A673 (cell line): ENCODE results near the gene CACNA2D2. TPM values are rescaled to one million over a fixed set of nuclear protein-coding genes. Genes with fewer than 3 reads are reported as not detected.

Experiments
- BruUV-seq: library from RNA; stranded (reverse); fragments of 400-500 nt; replicated peaks from 2 replicates; lab custom pipeline; 2021; lab: Mats Ljungman, UMichigan
- CTCF ChIA-PET: fragments of 300-600 bp; sonication (Branson Sonifier 250); formaldehyde crosslinking; loops from one replicate; lab custom pipeline; 2022; ENCODE audit warnings: antibody characterized with exemption; lab: Charles Lee
- POLR2A ChIA-PET: fragments of 300-600 bp; sonication (Branson Sonifier 250); formaldehyde crosslinking; loops from one replicate; lab custom pipeline; 2022; ENCODE audit warnings: antibody characterized with exemption; ENCODE audit not compliant: low non-redundant PET; lab: Charles Lee
- DNase-seq: peaks from one replicate; pipeline ENCODE4 v3.0.0-alpha.2; 2015; ENCODE audit warnings: low spot score
- H3K27ac ChIP-seq: fragments of 200-600 bp; sonication (generic); 2 replicates; pipeline ENCODE4 v1.5.1; 2016; ENCODE audit warnings: mixed run types, low read depth, mild to moderate bottlenecking, mixed read lengths, antibody characterized with exemption, low read length; ENCODE audit not compliant: poor library complexity, severe bottlenecking
- H3K27me3 ChIP-seq: fragments of 200-600 bp; sonication (generic); replicated peaks from 2 replicates; pipeline ENCODE4 v1.6.1; 2017; ENCODE audit warnings: mixed run types, low read depth, mild to moderate bottlenecking, mixed read lengths, antibody characterized with exemption, low read length; ENCODE audit not compliant: insufficient read depth, poor library complexity
- H3K36me3 ChIP-seq: fragments of 200-600 bp; sonication (generic); 2 replicates; pipeline ENCODE4 v1.6.1; 2016; ENCODE audit warnings: mixed run types, mild to moderate bottlenecking, mixed read lengths, antibody characterized with exemption, low read length; ENCODE audit not compliant: insufficient read depth, poor library complexity, severe bottlenecking
- H3K4me1 ChIP-seq: fragments of 200-600 bp; sonication (generic); 2 replicates; pipeline ENCODE4 v1.6.1; 2017; ENCODE audit warnings: mixed run types, mild to moderate bottlenecking, mixed read lengths, antibody characterized with exemption, low read length; ENCODE audit not compliant: insufficient read depth, poor library complexity, severe bottlenecking
- H3K4me3 ChIP-seq: fragments of 200-600 bp; sonication (generic); 2 replicates; pipeline ENCODE4 v1.5.1; 2016; ENCODE audit warnings: low read depth, mixed run types, mild to moderate bottlenecking, mixed read lengths, low read length; ENCODE audit not compliant: poor library complexity, severe bottlenecking
- H3K9me3 ChIP-seq: fragments of 200-600 bp; sonication (generic); 2 replicates; pipeline ENCODE4 v1.6.1; 2016; ENCODE audit warnings: mixed run types, low read depth, mild to moderate bottlenecking, mixed read lengths, antibody characterized with exemption, low read length; ENCODE audit not compliant: poor library complexity, severe bottlenecking
- EZH2 ChIP-seq: fragments of 200-600 bp; sonication (generic); IDR thresholded peaks from 2 replicates; pipeline ENCODE4 v1.6.1; 2017; ENCODE audit warnings: borderline replicate concordance, low read depth, mild to moderate bottlenecking, mixed read lengths, antibody characterized with exemption, low read length; ENCODE audit not compliant: poor library complexity, severe bottlenecking
- intact Hi-C: fragments of 100-400 bp; cut with micrococcal nuclease; formaldehyde crosslinking; loops from one replicate; pipeline ENCODE4 v1.10.0; 2022; ENCODE audit not compliant: unreplicated experiment
- total RNA-seq: library from RNA; stranded (reverse); gene quantifications from 2 replicates; pipeline ENCODE4 v1.2.3, GENCODE V29; 2021
- TF ChIP-seq, protein P1 (sequence below): fragments of 300-800, 200-600 bp; sonication (generic); conservative IDR thresholded peaks from 2 replicates; pipeline ENCODE4 v1.5.1; 2017; ENCODE audit warnings: low read depth, mild to moderate bottlenecking, antibody characterized with exemption, low read length, moderate library complexity, mixed read lengths

CACNA2D2 gene
- total RNA-seq, 1 experiment from 2014 or later, result 0.17 TPM

DNA sequence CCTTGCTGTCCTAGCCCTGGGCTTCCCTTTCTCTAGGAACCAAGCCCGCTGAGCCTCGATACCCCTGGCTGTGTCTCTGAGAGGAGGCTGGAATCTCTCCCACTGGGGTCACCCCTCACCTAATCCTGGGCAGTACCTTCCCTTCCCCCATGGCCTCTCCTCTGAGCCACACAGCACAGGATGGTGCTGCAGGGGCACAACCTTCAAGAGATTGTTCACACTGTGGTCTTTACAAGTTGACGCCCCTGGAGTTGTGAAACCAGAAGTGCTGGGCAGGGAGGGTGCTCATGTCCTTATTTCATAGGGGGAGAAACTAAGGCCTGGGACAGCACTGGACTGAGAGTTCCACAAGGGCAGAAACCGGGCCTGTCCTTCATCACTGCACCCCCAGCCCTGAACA is 73.2 kb downstream of the CACNA2D2 start:
- DNase-seq, result no peak
- Histone ChIP-seq H3K4me3 (no peak overlapping the region), H3K4me1 (peaks cover 11% of the 10 kb centered on the region), H3K9me3 (no peaks in the 10 kb centered on the region), H3K27ac (no peak overlapping the region), H3K36me3 (no peaks in the 10 kb centered on the region), H3K27me3 (no peaks in the 10 kb centered on the region)
- TF ChIP-seq, protein P1, sequence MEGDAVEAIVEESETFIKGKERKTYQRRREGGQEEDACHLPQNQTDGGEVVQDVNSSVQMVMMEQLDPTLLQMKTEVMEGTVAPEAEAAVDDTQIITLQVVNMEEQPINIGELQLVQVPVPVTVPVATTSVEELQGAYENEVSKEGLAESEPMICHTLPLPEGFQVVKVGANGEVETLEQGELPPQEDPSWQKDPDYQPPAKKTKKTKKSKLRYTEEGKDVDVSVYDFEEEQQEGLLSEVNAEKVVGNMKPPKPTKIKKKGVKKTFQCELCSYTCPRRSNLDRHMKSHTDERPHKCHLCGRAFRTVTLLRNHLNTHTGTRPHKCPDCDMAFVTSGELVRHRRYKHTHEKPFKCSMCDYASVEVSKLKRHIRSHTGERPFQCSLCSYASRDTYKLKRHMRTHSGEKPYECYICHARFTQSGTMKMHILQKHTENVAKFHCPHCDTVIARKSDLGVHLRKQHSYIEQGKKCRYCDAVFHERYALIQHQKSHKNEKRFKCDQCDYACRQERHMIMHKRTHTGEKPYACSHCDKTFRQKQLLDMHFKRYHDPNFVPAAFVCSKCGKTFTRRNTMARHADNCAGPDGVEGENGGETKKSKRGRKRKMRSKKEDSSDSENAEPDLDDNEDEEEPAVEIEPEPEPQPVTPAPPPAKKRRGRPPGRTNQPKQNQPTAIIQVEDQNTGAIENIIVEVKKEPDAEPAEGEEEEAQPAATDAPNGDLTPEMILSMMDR, result no peak
- no peak for TF ChIP-seq EZH2
- BruUV-seq, result no TSS peak
- ChIA-PET CTCF (no interaction called here), POLR2A (no interaction called here)
- intact Hi-C loops, result no loop called here

DNA sequence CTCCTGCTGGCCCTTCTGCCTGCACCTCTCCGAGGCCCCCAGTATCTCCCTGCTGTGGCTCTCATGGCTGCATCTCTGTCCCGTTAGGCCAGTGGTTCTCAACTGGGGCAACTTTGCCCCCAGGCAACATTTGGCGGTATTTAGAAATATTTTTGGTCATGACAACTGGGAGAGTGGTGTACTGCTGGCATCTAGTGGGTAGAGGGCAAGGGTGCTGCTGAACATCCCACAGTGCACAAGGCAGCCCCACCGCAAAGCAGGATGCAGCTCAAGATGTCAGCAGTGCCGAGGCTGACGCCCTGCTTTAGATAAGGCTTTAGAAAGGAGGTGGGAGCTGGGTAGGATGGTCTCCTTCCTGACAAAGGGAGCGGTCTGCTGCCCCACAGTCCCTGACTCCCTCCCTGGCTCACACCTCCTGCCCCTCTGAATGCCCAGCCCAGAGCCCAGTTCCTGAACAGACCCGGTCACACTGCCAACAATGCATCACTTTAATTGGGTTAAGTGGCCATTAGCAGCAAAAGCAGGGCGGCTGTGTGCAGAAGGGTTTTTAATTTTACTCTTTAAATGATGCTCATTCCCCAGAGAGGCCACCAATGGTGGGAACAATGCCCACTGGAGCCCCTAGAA is 75.3 kb downstream of the CACNA2D2 start:
- no peak for DNase-seq
- Histone ChIP-seq H3K27ac (no peak overlapping the region), H3K36me3 (no peaks in the 10 kb centered on the region), H3K9me3 (no peaks in the 10 kb centered on the region), H3K4me3 (no peak overlapping the region), H3K4me1 (peaks cover 11% of the 10 kb centered on the region), H3K27me3 (no peaks in the 10 kb centered on the region)
- intact Hi-C loops, result no loop called here
- ChIA-PET CTCF (no interaction called here), POLR2A (no interaction called here)
- no TSS peak for BruUV-seq
- TF ChIP-seq EZH2, result no peak
- TF ChIP-seq, protein P1, result no peak

DNA sequence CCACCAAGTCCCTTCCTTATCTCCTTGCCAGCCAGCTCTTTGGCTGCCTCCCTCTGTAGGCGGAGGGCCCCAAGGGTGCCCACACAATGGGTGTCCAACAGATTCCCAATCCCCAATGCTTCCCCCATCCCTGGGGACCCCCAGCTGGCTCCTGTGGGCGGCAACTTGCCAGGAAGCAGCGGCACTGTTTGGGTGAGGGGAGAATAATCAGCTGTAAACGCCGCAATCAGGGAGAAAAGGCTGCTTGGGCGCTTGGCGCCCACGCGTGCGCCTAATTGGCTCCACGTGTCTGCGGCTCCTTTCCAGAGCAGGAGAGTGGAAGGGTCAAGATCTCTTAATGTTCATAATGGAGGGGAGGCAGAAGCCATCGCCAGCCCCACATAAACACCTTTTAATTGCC is 76.2 kb downstream of the CACNA2D2 start:
- no peaks in the 10 kb centered on the region for H3K27me3 ChIP-seq
- intact Hi-C loops, result no loop called here
- no TSS peak for BruUV-seq

More for the DNA sequence above, 76.2 kb downstream of the CACNA2D2 start:
- Histone ChIP-seq H3K4me1 (peaks cover 11% of the 10 kb centered on the region), H3K36me3 (no peaks in the 10 kb centered on the region), H3K27ac (no peak overlapping the region), H3K4me3 (no peak overlapping the region), H3K9me3 (no peaks in the 10 kb centered on the region)
- ChIA-PET POLR2A (no interaction called here), CTCF (no interaction called here)
- TF ChIP-seq EZH2, result no peak
- TF ChIP-seq, protein P1, result no peak
- no peak for DNase-seq
